ENCODE measurements around the gene IDI2. TPM values are rescaled to one million over a fixed set of nuclear protein-coding genes. Genes with fewer than 3 reads are reported as not detected.
A peak's percentile ranks its signal among the peaks of the same experiment; 100 is the strongest.

IDI2 gene
- total and polyA plus RNA-seq, 2 of the 13 experiments (the other 11 are each of a cell fraction or from before 2014, with no cell fraction given), result not detected

- TF ChIP-seq ZNF138 (CRISPR knock-in tag; IDR thresholded peaks at IDR 0.05; ENCODE audit: low read depth) (no peak), CHD4 (IDR thresholded peaks at IDR 0.05; ENCODE audit: borderline replicate concordance, low read length) (no peak), RERE (CRISPR knock-in tag; IDR thresholded peaks at IDR 0.05; ENCODE audit: low read depth) (no peak), GPN1 (CRISPR knock-in tag; IDR thresholded peaks at IDR 0.05; ENCODE audit: borderline replicate concordance) (no peak), ZNF772 (CRISPR knock-in tag; IDR thresholded peaks at IDR 0.05) (no peak; the same call in 1 of the 2 replicates), DPF2 (CRISPR knock-in tag; IDR thresholded peaks at IDR 0.05; ENCODE audit: borderline replicate concordance, low read depth) (no peak), EZH2 (conservative IDR thresholded peaks at IDR 0.05; ENCODE audit: low read depth, low read length) (no peak), NR1H2 (CRISPR knock-in tag; IDR thresholded peaks at IDR 0.05; ENCODE audit: borderline replicate concordance, low read depth) (no peak), TCF12 (IDR thresholded peaks at IDR 0.05) (no peak), TCF12 (CRISPR knock-in tag; IDR thresholded peaks at IDR 0.05) (no peak), ZBTB7B (CRISPR knock-in tag; IDR thresholded peaks at IDR 0.05) (no peak; the same call in 1 of the 2 replicates), ZFP36L2 (CRISPR knock-in tag; IDR thresholded peaks at IDR 0.05) (no peak), ETV6 (CRISPR knock-in tag; conservative IDR thresholded peaks at IDR 0.05) (no peak), ZGPAT (CRISPR knock-in tag; IDR thresholded peaks at IDR 0.05) (peak; percentile 53; the same call in 1 of the 2 replicates), ZNF20 (CRISPR knock-in tag; IDR thresholded peaks at IDR 0.05) (no peak), HBP1 (CRISPR knock-in tag; IDR thresholded peaks at IDR 0.05; ENCODE audit: low read depth) (0 out of 2 replicates have a peak, but pooled peaks have one; percentile 50), SALL1 (CRISPR knock-in tag; IDR thresholded peaks at IDR 0.05) (peak; percentile 63), FOXK2 (IDR thresholded peaks at IDR 0.05) (no peak), EED (CRISPR knock-in tag; IDR thresholded peaks at IDR 0.05) (peak; percentile 16; the same call in 1 of the 2 replicates), PATZ1 (CRISPR knock-in tag; IDR thresholded peaks at IDR 0.05) (peak; percentile 68)
These were observed 37.6 kb downstream of the IDI2 start, which contains the start of gene GTPBP4 (continued) for GRCh38 chr10:987870-988666.
